Stomach (tissue), 9 donors: ENCODE results near the gene DHCR7. TPM values are rescaled to one million over a fixed set of nuclear protein-coding genes. Genes with fewer than 3 reads are reported as not detected.

Experiments
- DNase-seq, 2 donors: peaks; one replicate each; pipeline versions ENCODE4 v3.0.0 to v3.0.0-alpha.2; 2013 to 2019
- H3K27ac ChIP-seq, 5 donors: fragments of 200-600 bp in 4 of 5; sonication (generic) in 4 of 5; one replicate each; pipeline ENCODE4 v1.5.1; 2013 to 2019; ENCODE audit warnings: mild to moderate bottlenecking in 1 of 5, moderate library complexity in 1 of 5
- H3K27me3 ChIP-seq, 3 donors: fragments of 200-600 bp; sonication (generic); one replicate each; pipeline ENCODE4 v1.5.1; 2017 to 2019; ENCODE audit warnings: mixed run types in 1 of 3
- H3K36me3 ChIP-seq, 4 donors: fragments of 200-600 bp; sonication (generic); 1 replicate in 3 of 4; 2 replicates in 1 of 4; pipeline ENCODE4 v1.5.1; 2016 to 2019
- H3K4me1 ChIP-seq, 4 donors: fragments of 200-600 bp; sonication (generic); one replicate each; pipeline ENCODE4 v1.5.1; 2016 to 2019
- H3K4me3 ChIP-seq, 4 donors: fragments of 200-600 bp; sonication (generic) in 3 of 4; one replicate each; pipeline ENCODE4 v1.5.1; 2016 to 2019; ENCODE audit warnings: mild to moderate bottlenecking in 1 of 4
- H3K9me3 ChIP-seq, 4 donors: fragments of 200-600 bp; sonication (generic); one replicate each; pipeline ENCODE4 v1.5.1; 2016 to 2019
- EP300 ChIP-seq: sonication (generic); formaldehyde crosslinking; IDR thresholded peaks from one replicate; pipeline ENCODE4 v1.6.1; 2017; ENCODE audit warnings: antibody characterized with exemption
- POLR2A ChIP-seq, 4 donors: fragments of 450-650 bp; IDR thresholded peaks; one replicate each; pipeline ENCODE4 v1.6.1; 2016; ENCODE audit warnings: antibody characterized with exemption in 4 of 4, control low read depth in 2 of 4, mild to moderate bottlenecking in 1 of 4, moderate library complexity in 1 of 4
- POLR2AphosphoS5 ChIP-seq, 3 donors: sonication (generic); formaldehyde crosslinking; IDR thresholded peaks; one replicate each; pipeline ENCODE4 v1.6.1; 2016; ENCODE audit warnings: antibody characterized with exemption in 3 of 3
- WGBS, 5 donors: extraction: QIAGEN DNeasy Blood & Tissue Kit in 3 of 5; methylation state at CpG; one replicate each; pipeline versions ENCODE4 v1.1.5 to v1.1.7; 2013 to 2018; 5-methylcytosine and 5-hydroxymethylcytosine counted together
- intact Hi-C: fragments of 100-400 bp; cut with DNase I; formaldehyde crosslinking; loops from one replicate; pipeline ENCODE4 v1.15.1; 2023; ENCODE audit warnings: low total_unique reads
- polyA plus RNA-seq, 3 donors: library from polyadenylated mRNA; stranded (reverse); fragments of 200-250 nt; gene quantifications; one replicate each; pipeline ENCODE4 v1.2.3, GENCODE V29; 2013
- total RNA-seq, 5 donors: library from RNA; depleted of rRNA; stranded (reverse); fragments of >200 nt; gene quantifications; one replicate each; pipeline versions ENCODE4 v1.1.0 to v1.2.3, GENCODE V29; 2014 to 2016
- TF ChIP-seq, protein P1 (sequence below), 7 experiments: fragments of 450-650 bp in 4 of 7; fragments of 200-600 bp in 3 of 7; sonication (generic) in 3 of 7; IDR thresholded peaks; one replicate each; pipeline ENCODE4 v1.5.1; 2016 to 2019; ENCODE audit warnings: antibody characterized with exemption in 7 of 7, control low read depth in 2 of 7, mild to moderate bottlenecking in 1 of 7
- donor health status: healthy with polysubstance abuse.
- donor health status: Bipolar disorder and iron deficiency.
- donor health status: healthy.

Gene DHCR7
- total and polyA plus RNA-seq, 8 donors, result 3.5 to 58.8 (median 15.1) TPM

- Histone ChIP-seq H3K4me1 (no peaks in the 10 kb centered on the region), H3K27me3 (no peaks in the 10 kb centered on the region), H3K9me3 (no peaks in the 10 kb centered on the region), H3K4me3 (no peak overlapping the region), H3K27ac (no peak overlapping the region), H3K36me3 (peaks cover 9 to 74% (median 68%) of the 10 kb centered on the region in 4 donors)
- 91 to 98% (median 95%) methylated on average over 6 of the region's 6 CpGs for WGBS, 5 donors
- intact Hi-C loops, result no loop called here
- TF ChIP-seq POLR2A (IDR thresholded peaks at IDR 0.05) (no peak), EP300 (no peak), POLR2AphosphoS5 (IDR thresholded peaks at IDR 0.05) (no peak)
- TF ChIP-seq, protein P1, sequence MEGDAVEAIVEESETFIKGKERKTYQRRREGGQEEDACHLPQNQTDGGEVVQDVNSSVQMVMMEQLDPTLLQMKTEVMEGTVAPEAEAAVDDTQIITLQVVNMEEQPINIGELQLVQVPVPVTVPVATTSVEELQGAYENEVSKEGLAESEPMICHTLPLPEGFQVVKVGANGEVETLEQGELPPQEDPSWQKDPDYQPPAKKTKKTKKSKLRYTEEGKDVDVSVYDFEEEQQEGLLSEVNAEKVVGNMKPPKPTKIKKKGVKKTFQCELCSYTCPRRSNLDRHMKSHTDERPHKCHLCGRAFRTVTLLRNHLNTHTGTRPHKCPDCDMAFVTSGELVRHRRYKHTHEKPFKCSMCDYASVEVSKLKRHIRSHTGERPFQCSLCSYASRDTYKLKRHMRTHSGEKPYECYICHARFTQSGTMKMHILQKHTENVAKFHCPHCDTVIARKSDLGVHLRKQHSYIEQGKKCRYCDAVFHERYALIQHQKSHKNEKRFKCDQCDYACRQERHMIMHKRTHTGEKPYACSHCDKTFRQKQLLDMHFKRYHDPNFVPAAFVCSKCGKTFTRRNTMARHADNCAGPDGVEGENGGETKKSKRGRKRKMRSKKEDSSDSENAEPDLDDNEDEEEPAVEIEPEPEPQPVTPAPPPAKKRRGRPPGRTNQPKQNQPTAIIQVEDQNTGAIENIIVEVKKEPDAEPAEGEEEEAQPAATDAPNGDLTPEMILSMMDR (IDR thresholded peaks at IDR 0.05), result no peak
- DNase-seq, result no peak
Measured at GRCh38 chr11:71467164-71467563, 19.0 kb upstream of the DHCR7 start.

DNA sequence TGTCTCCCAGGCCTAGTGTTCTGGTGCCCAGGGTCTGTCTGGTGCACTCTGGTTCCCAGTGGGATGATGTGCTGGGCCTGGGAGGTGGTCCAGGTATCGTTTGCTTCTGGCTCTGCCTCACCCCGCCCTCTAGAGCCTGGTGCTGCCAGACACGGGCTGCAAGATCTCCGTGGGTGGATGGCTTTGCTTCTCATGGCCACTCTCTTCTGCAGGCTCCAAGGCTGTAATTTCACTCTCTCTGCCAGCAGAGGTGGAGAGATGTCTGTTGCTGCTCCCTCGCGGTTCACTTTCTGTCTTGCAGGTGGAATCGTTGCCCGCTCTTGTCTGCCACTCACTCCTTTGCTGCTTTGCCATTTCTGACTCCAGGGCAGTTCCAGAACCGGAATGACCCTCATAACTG, 18.2 kb upstream of the DHCR7 start:
- no peaks in the 10 kb centered on the region for H3K9me3 ChIP-seq
- no peak for TF ChIP-seq POLR2AphosphoS5 (IDR thresholded peaks at IDR 0.05)
- TF ChIP-seq, protein P1 (IDR thresholded peaks at IDR 0.05), result no peak
- no peak for TF ChIP-seq EP300
- TF ChIP-seq POLR2A (IDR thresholded peaks at IDR 0.05), result no peak
- 86 to 94% (median 89%) methylated on average over 9 of the region's 9 CpGs for WGBS, 5 donors
- no peak for DNase-seq
- intact Hi-C loops, result no loop called here
- H3K27ac ChIP-seq, result no peak overlapping the region
- no peaks in the 10 kb centered on the region for H3K4me1 ChIP-seq
- H3K27me3 ChIP-seq, result no peaks in the 10 kb centered on the region
- H3K36me3 ChIP-seq, result peaks cover 15 to 74% (median 69%) of the 10 kb centered on the region in 4 donors
- H3K4me3 ChIP-seq, result no peak overlapping the region

DNA sequence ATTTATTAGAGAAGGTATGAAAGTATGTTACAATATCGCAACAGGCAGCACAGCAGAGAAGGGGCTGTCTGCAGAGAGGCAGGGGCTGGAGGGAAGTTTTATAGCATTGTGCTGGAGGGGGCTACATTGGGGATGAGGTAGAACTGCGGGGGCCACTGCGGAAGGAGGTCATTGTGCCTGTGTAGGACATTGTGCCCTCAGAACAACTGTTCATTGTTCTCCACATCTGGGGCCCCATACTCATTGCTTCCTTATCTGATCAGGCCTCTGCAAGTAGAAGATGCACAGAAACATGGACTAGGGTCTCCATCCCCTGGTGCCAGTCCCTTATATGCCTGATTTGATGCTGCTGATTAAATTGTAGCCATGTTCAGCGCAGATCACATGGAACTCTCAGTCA, 16.9 kb upstream of the DHCR7 start:
- Histone ChIP-seq H3K4me3 (no peak overlapping the region), H3K4me1 (no peaks in the 10 kb centered on the region), H3K27me3 (no peaks in the 10 kb centered on the region), H3K9me3 (no peaks in the 10 kb centered on the region), H3K36me3 (peaks cover 23 to 82% (median 76%) of the 10 kb centered on the region in 4 donors), H3K27ac (no peak overlapping the region)
- intact Hi-C loops, result no loop called here
- TF ChIP-seq POLR2AphosphoS5 (IDR thresholded peaks at IDR 0.05) (no peak), POLR2A (IDR thresholded peaks at IDR 0.05) (no peak), EP300 (no peak)
- TF ChIP-seq, protein P1 (IDR thresholded peaks at IDR 0.05), result no peak
- no peak for DNase-seq
- WGBS, 5 donors, result 93 to 100% (median 99%) methylated on average over 4 of the region's 4 CpGs

GRCh38 chr11:71463331-71464211, 15.4 kb upstream of the DHCR7 start:
- no peak for DNase-seq
- H3K27ac ChIP-seq, result no peak overlapping the region
- intact Hi-C loops, result no loop called here
- peaks cover 38 to 94% (median 91%) of the 10 kb centered on the region in 4 donors for H3K36me3 ChIP-seq
- WGBS, 5 donors, result 93 to 98% (median 95%) methylated on average over 34 of the region's 34 CpGs
- TF ChIP-seq, protein P1 (IDR thresholded peaks at IDR 0.05), result no peak
- TF ChIP-seq EP300 (no peak), POLR2A (IDR thresholded peaks at IDR 0.05) (no peak), POLR2AphosphoS5 (IDR thresholded peaks at IDR 0.05) (no peak)
- no peaks in the 10 kb centered on the region for H3K27me3 ChIP-seq
- no peak overlapping the region for H3K4me3 ChIP-seq
- no peaks in the 10 kb centered on the region for H3K9me3 ChIP-seq
- no peaks in the 10 kb centered on the region for H3K4me1 ChIP-seq
